NCI-H2081 treated with DMSO at 0.1 percent for 48 hours (cell line): ENCODE results near the gene UBXN1.
"Not testable (repeated sequence)": the region's sequence is repeated elsewhere in the genome, so short reads cannot be mapped to it uniquely, and the experiment has no call there.

Source experiments
- DNase-seq: peaks from one replicate; lab custom pipeline; 2025; lab: John Stamatoyannopoulos, UW

The UBXN1 gene

DNA sequence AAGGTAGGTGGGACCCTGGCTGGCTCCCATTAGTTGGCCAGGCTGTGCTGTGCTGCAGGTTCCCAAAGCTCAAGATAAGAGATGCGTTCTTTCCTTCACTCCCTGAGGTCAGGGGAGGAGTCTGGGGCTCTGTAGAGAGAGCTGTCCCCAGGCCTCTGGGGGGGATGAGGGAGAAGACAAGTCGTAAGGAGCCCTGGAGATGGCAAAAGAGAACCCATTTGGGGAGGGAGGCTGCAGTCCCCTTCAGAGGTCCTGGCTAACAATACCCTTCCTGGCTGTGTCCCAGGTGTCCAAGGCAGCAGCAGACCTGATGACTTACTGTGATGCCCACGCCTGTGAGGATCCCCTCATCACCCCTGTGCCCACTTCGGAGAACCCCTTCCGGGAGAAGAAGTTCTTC, 29.5 kb upstream of the UBXN1 start:
- no peak for DNase-seq

DNA sequence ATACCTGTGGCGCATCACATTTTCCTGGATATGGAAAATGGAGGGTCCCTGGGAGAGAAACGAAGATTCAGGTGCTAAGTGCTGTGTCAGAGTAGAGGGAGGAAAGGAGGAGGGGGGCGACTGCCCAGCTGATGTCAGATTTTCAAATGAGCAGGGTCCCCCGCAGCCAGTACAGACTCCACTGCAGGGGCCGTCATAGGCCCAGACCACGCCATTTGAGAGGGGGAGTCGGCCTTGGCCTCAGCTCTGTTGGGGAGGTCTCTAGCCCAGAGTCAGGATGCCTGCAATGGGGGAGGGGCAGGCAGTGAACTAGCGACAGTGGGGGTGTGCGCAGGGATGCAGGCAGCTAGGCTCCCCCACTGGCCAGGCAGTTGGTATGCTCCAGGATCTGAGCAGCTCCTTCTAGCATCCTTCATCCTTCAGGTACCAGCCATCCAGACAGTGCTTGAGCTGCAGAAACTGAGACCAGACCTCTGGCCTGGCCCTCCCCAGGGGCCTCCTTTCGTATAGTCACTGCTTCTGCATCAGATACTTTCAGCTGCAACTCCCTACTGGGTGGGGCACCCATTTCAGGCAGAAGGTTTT, 28.5 kb upstream of the UBXN1 start, which contains the start of the genes BSCL2 and GNG3:
Gene BSCL2, minus strand, starts transcription at position 148 of the 585 bp plus-strand sequence. CDS start 229 bp downstream, outside the sequence.
Gene GNG3, plus strand, starts transcription at position 400 of the 585 bp plus-strand sequence. CDS start 620 bp downstream, outside the sequence.
- no peak for DNase-seq

DNA sequence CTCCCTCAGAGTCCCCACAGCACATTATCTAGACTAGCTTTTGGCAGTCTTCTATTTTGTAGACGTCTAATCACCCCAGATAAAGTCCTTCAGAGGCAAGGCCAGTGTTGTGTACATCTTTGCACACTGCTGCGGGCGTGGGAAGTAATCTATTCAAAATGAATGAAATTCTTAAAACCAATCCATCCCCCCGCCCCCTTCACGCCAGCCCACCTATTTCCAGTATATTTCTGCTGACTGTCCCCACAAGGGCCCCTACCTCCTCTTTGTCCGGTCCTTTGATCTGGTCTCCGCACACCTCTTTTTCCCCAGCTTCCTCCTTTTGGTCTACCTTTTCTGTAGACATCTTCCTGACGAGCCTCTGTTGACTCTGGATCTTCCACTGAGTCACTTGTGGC, 28.0 kb upstream of the UBXN1 start:
- no peak for DNase-seq

DNA sequence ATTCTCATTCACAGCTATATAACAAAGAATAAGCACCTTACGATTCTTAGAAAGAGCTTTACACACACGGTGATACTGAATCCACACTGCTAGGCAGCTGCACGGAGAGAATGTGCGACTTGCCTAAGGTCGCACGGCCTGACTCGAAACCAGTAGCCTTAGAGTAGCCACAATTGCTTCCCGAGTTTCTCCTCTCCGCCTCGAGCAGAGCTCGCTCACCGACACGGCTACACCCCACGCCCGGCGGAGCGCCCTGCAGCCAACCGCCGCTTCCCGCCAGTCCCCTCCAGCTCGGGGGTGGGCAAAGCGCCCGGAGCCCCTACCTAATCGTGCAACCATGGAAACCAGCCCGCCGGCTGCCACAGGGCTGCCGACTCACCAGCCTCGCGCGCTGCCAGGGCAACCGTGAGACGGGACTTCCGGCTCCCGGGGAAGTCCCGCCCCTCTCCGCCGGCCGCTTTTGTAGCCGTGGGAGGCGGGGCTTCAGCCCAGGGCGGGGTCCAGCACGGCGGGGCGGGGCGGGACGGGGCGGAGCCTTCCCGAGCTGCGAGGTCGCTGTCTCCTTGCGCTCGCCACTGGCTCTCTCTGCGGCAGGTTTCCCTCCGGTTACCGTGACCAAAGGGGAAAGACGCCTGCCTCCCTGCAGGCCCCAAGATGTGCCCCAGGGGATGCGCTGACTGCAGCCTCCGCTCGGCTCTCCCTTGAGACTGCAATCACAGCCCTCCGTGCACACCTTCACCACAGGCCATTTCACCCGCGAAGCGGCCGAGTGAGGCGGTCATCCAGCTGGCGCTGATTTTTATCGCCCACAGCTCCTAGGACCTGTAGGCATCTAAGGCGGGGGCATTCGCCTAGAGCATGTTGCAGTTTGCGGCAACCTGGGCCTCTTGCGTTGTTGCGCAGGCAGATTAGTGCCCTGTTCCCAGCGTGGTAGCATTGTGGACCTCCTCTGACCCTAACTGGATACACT, 27.3 kb upstream of the UBXN1 start:
- peak; percentile 86 for DNase-seq

DNA sequence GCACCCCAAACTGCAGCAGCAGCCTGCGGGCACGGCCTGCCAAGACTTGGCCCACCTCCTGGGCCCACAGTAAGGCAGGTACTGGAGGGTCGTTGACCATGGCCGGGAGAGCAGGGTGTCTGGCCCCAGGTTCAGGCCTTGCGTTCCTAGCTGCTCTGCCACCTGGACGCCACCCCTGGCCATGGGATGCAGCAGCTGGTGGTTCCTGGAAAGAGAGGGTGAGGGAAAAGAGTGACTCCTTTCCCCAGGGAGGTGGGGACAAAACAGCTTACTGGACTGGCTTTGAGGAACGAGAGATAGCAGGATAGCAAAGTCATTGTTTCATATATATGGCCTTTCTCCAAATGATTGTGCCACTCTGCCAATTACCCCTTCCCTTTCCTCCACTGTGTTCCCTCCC, 26.5 kb upstream of the UBXN1 start:
- DNase-seq, result no peak

DNA sequence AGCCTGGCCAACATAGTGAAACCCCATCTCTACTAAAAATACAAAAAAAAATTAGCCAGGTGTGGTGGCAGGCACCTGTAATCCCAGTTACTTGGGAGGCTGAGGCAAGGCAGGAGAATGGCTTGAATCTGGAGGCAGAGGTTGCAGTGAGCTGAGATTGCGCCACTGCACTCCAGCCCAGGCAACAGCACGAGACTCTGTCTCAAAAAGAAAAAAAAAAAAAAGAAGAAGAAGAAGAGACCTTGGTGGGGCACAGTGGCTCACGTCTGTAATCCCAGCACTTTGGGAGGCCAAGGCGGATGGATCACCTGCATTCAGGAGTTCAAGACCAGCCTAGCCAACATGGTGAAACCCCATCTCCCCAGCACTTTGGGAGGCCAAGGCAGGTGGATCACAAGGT, 25.0 kb upstream of the UBXN1 start:
- not testable (repeated sequence) for DNase-seq

DNA sequence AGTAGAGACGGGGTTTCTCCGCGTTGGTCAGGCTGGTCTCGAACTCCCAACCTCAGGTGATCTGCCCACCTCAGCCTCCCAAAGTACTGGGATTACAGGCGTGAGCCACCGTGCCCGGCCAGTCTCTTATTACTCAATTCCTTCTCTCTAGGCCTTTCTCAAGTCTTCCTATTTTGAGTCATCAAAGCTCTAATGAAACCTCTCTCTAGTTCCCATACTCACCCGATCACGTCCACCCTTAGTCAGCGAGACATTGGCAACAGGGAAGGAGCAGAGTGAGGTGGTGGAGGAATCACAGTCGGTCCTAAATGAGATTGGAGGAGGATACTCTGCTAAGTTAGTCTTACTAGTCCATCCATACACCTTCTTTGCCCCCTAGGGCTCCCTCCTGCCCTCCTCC, 23.4 kb upstream of the UBXN1 start:
- no peak for DNase-seq

DNA sequence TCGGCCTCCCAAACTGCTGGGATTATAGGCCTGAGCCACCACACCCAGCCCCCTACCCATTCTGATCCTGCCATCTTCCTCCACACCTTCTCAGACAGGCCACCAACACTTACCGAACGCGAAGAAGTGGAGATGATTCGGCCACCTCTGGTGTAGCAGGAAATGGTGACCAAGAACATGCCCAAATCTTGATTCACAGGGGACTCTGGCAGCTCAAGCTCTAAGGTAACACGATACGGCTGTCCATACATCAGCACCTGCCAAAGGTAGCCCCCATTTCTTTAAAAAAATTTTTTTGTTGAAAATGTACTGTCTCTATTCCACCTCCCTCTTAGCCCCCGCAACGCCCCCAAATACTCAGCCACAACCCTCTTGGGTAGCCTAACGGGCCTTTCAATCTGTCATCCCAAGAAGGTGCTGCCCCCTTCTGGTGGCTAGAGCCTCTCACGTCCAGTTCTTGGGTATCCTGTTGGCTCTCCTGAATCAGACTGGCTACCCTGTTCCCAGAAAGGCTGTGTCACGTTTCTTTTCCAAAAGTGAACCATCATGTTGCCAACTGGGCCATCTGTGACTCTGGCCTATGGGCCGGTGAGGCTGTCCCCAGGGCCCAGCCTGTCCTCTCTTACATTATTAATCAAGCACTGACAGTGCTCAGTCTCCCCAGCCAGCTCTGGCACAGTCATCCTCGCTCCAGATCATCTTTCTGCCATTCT, 15.7 kb upstream of the UBXN1 start:
- DNase-seq, result no peak

DNA sequence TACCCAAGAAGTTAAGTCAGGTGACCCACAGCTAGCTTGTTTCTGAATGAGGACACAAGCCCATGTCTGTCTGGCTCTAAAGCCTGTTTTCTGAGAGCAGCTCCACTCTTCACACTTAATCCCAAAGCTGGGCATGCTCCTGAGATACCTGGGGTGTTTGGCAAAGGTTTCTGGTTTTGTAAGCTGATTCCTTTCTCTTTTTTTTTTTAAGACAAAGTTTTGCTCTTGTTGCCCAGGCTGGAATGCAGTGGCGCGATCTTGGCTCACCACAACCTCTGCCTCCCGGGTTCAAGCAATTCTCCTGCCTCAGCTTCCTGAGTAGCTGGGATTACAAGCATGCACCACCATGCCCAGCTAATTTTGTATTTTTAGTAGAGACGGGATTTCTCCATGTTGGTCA, 14.8 kb upstream of the UBXN1 start:
- not testable (repeated sequence) for DNase-seq

DNA sequence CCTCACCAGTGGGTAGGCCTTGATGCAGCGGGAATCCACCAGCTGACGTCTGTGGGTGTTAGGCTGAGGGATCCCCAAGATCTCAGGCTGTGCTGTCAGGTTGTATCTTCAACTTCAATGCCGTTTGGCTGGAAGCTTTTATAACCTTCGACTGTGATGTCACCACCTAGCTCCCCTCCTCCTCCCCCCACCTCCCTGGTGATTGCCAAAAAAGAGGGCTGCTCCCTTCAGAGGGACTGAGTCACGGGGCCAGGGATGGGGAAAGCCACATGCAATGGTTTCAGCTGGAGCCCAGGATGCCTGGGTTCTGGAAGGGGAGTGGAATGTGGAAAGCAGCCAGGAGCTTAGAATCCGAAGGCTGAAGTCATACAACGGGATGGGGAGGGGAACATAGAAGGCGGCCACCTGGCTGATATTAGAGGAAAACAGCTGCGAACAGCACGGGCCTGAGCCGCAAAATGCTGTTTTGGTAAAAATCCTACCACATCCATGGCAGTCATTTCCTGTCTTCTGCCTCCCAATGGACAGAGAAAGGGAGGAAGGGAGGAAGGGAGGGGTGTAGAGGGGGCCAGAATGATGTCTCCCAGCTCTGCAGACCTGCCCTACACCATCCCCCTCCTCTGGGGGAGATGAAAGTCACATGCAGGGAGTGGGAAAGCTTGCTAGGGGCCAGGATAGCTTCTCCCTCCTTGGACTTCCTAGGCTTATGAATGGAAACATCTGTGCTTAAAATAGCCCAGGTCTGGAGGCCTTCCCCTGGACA, 10.7 kb upstream of the UBXN1 start, which contains the start of gene LRRN4CL:
Gene LRRN4CL, minus strand, starts transcription at position 110 of the 763 bp plus-strand sequence. CDS start 1,022 bp downstream, outside the sequence.
- no peak for DNase-seq

DNA sequence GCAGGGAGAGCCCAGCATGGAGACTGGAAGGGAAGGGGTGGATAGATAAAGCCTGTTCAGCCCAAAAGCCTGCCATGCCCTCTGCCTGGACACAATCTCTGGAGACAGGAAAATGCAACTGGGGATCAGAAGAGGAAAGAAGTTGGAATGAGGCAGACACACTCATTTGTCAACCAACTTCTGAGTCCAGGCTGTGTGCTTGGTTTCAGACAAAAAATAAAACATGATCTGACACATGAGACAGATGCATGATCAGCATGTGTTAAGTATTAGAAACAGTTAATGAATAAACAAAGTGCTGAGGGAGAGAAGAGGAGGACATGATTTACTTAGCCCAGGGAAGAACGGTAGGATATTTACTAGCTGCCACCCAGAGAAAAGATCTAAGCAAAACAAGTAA, 9.6 kb upstream of the UBXN1 start:
- DNase-seq, result no peak

DNA sequence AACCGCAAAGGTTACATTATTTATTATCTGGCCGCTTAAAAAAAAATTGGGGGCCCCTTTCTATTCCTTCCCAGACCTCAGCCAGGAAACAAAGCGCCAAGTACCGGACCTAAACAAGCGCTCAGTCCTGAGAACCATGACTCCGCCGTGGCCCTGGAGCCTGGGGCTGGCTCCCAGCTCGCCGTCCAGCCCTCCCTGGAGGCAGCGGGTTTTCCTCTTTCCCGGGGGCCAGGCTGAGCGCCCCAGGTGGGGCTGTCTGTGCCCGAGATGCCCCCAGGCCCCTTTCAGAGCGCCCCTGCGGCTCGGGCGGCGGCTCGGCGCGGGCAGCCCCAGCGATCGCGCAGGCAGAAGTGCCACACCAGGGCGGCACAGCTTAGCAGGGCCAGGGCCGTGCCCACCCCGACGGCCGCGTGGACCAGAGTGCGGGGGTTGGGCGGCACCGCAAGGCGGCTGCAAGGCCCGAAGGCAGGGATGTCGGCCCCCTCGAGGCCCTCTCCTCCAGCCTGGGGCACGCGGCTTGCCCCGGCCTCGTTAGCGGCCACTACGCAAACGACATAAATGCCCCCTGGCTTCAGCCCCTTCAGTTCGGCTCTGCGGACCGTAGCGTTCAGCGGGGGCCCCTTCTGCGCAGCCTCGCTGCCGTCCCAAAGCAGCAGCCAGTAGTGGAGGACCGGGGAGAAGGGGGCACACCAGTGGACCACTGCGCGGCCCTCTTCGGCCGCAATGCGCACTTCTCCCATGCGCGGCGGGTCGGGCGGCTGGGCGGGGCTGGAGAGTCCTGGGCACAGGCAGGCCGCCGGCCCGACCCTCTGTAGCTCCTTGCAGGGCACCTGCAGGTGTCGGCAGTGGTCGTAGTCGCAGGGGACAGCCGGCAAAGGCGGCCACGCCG, 8.9 kb upstream of the UBXN1 start:
- no peak for DNase-seq

DNA sequence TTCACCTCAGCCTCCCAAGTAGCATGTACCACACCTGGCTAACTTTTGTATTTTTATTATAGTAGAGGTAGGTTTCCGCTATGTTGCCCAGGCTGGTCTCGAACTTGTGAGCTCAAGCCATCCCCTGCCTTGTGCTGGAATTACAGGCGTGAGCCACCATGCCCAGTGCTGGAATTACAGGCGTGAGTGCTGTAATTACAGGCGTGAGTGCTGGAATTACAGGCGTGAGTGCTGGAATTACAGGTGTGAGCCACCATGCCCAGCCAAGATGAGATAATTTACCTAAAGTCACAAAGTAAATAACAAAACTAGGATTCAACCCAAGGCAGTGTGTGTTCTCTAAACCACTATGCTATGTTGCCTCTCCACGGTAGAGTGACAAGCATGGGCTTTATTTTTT, 3.6 kb upstream of the UBXN1 start:
- no peak for DNase-seq

DNA sequence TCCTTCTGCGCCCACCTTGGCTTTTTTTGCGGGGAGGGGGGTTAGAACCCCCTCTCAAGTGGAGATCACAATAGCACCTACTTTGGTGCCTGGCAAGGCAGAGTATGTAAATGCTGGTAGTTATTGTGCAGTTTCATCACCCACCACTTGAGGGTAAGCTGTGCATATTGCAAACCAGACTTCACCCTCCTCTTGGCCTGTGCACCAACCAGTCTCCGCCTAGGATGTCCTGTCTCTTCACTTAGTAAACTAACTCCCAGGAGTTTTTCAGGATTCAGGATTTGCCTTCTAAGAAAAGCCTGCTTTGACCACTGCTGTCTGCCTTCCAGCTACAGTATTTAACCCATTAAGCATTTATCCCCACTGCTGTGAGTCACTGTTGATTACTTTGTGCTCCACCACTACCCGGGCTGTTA, 2.0 kb upstream of the UBXN1 start:
- DNase-seq, result peak; percentile 13

DNA sequence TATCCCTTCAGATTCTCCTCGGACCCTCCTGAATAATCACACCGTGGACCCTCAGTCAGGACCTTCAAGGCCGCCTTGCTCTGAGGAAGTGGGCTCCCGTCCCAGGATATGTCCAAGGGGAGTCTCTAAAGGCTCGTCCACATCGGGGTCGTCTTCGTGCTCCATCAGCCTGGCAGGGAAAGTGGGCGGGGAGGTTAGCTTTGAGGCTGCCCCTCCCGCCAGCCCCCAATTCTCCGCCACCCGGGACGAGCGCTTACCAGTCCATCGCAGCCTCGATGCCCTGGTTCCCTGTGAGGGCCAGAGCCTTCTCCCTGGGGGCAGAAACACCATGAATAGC, 472 bp downstream of the UBXN1 start:
- no peak for DNase-seq

DNA sequence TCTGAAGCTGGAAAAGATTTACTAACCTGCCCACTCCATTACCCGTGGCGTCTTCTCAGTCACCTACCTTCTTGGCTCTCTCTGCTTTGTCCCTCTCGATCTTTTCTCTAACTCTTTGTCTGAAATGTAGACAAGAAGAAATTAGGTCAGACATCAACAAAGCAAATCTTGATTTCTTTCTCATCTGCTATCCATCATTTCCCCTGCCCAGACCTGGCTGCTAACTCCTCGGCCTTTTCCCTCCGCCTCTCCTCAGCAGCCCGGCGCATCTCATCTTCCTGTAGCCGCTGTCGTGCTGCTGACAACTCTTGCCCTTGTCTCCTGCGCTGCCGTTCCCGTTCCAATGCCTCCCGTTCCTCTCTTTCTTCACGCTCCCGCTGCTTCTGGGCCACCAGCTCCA, 1.2 kb downstream of the UBXN1 start:
- DNase-seq, result no peak

DNA sequence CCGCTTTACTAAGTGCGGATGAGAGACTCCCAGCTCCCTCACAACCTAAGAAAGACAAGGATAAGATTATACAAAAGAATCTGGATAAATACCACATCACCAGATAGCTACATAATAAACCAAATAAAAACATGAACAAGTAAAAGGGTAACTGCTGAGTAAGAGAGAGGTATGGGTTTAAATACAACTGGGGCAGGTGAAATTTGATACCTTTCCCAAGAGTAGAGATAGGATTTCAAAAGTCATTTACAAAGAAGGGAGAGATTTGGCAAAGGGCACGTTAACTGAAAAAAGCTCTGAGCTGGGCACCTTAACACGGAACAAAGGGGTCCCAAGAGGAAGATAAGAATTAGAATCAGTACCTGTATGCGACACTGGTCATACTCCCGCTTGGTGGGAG, 1.7 kb downstream of the UBXN1 start:
- no peak for DNase-seq

DNA sequence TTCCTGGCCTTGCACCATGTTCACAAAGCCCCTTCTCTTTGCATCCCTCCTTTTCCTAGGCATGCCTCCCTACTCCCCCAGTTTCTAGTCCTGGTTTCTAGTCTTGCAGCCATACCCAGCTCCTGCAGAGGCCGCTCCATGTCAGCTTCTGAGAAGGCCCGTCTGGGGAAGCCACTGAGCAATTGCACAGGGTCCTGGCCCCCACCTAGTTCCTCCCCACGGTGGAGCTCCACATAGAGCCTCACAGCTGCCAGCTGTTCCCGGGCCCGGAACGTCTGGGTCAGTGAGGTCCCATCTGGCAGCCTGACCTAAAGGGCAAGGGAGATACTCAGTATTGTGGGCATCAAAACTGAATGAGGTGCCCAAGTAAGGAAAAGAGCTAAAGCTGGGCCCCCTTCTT, 2.2 kb downstream of the UBXN1 start:
- no peak for DNase-seq

DNA sequence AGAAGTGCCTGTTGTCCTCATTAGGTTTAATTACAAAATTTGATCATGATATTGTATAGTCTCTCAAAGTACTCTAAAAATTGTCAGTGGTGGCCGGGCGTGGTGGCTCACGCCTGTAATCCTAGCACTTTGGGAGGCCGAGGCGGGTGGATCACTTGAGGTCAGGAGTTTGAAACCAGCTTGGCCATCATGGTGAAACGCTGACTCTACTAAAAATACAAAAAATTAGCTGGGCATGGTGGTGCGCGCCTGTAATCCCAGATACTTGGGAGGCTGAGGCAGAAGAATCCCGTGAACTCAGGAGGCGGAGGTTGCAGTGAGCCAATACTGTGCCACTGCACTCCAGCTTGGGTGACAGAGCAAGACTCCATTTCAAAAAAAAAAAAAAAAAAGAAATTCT, 3.5 kb downstream of the UBXN1 start:
- DNase-seq, result not testable (repeated sequence)

DNA sequence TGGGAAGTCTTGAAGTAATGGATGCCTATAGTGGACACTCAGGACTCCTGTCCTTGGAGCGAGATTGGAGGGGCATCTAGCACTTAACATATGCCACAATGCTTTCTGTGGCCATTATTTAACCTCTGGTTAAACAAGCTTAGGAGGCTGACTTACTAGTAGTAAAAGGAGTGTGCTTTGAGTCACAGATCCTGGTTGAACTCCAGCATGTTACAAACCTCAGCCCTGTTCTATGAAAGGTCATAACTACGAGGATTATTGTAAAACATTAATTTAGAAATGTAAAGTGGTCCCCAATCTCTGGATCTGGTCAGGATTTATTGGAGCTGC, 5.7 kb downstream of the UBXN1 start:
- DNase-seq, result no peak
